NCI-H1417 treated with DMSO at 0.1 percent for 48 hours (cell line): ENCODE results near the gene NBAS.

Experiments used
- DNase-seq: peaks from one replicate; lab custom pipeline; 2025; lab: John Stamatoyannopoulos, UW

The NBAS gene

GRCh38 chr2:15205562-15205961 lies 355.6 kb downstream of the NBAS start:
- DNase-seq: no peak

- no peak for DNase-seq
These were observed 360.1 kb downstream of the NBAS start for GRCh38 chr2:15201009-15201408.

GRCh38 chr2:15200581-15200980 lies 360.6 kb downstream of the NBAS start:
- DNase-seq: no peak

DNA sequence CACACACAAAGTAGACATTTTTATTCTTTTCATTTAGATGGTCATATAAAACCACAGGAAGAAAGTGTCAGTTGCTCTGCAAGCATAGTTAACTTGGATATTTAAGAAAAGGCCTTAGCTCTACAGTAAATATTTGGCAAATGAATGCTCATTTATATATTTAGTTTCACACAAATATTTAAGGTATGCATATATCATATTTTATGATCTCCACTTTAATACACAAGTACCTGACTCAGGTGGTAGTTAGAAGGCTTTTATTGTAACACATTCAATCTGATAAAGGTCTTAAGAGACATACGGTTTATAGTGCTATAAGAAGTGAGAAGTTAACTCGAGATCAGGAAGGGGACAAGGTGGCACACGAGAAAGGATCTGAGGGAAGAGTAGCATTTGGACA lies 363.1 kb downstream of the NBAS start:
- DNase-seq: no peak

DNA sequence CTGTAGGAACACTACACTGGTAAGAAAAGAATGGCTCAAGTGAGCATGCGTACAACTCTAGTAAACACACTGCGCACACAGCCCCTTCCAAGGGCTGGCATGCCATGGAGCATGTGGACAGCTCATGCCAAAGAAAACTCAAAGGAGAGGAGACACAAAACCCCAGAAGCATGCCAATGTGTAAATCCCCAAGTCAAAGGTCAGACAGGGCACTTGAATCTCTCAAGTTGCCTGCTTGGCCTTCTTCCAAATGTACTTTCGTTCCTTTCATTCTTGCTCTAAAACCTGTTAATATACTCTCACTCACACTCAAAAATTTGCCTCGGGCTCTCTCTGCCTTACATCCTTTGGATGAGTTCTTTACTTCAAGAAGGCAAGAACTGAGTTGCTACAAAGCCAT lies 365.3 kb downstream of the NBAS start:
- DNase-seq: no peak

DNA sequence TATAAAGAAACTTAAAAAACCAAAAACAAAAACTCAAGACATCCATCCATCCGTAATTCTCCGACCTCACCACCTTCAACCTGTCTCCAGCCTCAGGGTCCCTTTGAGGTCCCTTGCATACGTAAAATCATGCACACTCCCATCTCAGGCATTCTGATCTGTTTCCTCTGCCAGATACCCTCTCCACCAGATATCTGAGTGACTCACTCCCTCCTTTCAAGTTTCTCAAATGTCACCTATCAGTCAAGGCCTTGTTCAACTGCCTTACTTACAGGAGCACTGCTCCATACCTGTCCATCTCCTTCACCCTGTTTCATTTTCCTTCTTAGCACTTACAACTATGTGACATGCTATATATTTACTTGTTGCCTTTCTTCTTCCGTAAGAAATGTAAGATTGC lies 369.3 kb downstream of the NBAS start:
- no peak for DNase-seq

- DNase-seq: no peak
These were observed 371.9 kb downstream of the NBAS start for GRCh38 chr2:15189216-15189615.

DNA sequence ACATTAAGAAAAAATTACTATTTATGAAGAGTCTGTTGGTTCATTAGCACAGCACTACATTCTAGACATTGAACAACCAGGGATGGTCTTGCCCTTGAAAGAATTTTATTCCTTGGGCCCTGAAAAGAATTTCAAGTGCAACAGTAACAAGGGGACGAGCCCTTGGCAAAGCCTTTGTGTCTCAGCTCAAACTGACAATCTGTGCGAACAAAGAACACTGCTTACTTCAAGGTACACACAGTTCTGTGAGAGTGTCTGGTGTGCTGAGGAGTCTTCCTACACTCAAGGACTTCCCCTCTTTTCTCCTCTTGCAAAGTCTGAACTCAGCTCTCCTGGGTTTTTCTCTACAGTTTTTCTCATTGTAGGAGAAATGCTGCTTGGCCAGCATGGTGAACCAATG lies 373.4 kb downstream of the NBAS start:
- DNase-seq: no peak

DNA sequence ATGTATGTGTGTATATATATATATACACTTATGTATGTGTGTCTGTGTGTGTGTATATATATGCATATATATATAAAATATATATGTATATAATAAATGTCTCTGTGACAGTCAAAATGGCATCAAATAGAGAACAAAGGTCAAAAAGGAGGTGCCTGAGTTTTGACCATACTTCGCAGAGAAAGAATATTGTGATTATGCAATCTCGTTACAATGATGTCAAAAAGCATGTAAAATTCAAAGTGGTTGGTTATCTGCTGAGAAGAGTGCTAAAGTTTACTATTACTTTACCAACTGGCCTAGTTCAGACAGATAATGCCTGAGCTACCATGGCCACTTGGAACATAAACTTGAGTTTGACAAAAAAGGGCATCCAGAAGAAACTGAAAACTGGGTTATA lies 375.0 kb downstream of the NBAS start:
- DNase-seq: no peak

- no peak for DNase-seq
These were observed 376.6 kb downstream of the NBAS start for GRCh38 chr2:15184491-15184890.

- no peak for DNase-seq
These were observed 378.9 kb downstream of the NBAS start for GRCh38 chr2:15182275-15182674.

- DNase-seq: no peak
These were observed 379.9 kb downstream of the NBAS start for GRCh38 chr2:15181092-15181745.

- no peak for DNase-seq
These were observed 380.8 kb downstream of the NBAS start for GRCh38 chr2:15180379-15180778.

- no peak for DNase-seq
These were observed 382.2 kb downstream of the NBAS start for GRCh38 chr2:15178946-15179345.

GRCh38 chr2:15177103-15177502 lies 384.0 kb downstream of the NBAS start:
- no peak for DNase-seq

DNA sequence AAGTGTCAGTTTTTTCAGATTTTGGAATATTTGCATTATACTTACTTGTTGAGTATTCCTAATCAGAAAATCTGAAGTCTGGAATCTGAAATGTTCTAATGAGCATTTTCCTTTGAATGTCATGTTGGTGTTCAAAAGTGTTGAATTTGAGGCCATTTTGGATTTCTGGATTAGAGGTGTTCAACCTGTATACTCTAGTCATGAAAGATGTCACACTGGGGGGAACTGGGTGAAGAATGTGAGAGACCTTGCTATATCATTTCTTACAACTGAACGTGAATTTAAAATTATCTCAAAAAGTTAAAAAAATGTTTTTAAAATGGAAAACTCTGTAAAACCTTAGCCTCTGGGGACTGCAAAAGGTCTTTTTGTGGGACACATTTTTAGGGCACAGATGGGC lies 384.5 kb downstream of the NBAS start:
- no peak for DNase-seq

- DNase-seq: no peak
These were observed 386.6 kb downstream of the NBAS start for GRCh38 chr2:15174567-15174966.

DNA sequence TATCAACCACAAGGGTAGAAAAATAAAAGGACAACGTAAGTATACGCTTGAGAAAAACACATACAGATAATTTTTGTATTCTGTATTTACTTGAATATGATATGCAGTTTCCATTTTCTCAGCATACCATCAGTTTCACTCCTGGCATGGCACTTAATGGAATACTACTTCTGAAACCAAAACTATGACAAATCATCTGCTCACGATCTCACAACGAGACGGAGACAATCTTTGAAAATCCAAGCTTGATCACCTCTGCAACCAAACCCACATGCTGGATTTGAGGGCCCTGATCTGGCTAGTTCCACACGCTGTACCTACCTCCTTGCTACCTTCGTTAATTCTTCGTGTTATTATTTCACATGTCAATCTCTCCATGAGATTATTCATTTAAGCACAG lies 387.6 kb downstream of the NBAS start:
- DNase-seq: no peak

DNA sequence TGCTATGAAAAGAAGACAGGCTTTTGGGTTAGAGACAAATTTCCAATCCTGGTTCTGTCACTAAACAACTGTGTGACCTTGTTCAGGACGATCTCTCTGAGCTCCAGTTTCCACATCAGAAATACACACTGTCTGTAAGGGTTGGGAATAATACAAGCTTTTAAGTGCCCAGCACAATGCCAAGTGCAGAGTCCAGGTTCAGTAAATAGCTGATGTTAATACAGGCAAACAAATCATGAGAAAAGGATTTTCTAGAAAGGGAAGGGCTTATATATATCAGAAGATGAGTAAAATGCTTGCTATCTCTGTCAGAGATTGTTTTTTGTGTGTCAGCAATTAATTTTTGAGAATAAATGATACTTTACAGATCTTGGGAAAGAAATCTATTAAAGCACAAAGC lies 388.3 kb downstream of the NBAS start:
- DNase-seq: no peak

DNA sequence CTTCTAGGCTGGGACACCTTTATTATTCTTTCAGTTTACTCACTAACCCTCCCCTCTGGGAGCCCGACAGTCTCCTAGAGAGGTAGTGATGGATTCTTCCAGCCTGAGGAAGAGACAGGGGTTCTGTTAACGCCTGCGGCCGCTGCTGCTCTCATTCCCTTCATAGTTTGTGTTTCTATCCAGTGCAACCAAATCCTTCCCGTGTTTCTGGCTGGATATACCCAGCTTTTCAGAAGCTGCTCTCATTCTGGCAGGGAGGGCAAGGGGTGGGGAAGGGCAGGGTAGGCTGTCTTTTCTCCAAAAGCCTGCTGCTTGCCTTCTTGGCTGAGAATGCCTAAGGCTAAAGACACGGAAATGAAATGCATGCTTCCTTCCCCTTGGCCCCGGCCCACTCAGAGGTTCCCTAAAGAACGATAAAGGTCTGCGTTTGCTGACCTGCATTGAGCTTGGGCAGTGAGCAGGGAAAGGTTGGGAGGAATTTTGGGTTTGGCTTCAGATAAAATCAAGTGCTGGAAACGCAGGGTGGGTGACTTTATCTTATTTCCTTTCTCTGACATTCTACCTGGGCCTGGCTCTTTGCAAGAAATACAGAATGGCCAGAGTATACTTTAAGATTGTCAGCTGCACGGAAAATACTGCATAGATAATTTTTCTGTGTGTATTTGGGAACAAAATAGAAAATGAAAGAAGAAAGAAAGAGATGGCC lies 390.9 kb downstream of the NBAS start:
- DNase-seq: no peak

DNA sequence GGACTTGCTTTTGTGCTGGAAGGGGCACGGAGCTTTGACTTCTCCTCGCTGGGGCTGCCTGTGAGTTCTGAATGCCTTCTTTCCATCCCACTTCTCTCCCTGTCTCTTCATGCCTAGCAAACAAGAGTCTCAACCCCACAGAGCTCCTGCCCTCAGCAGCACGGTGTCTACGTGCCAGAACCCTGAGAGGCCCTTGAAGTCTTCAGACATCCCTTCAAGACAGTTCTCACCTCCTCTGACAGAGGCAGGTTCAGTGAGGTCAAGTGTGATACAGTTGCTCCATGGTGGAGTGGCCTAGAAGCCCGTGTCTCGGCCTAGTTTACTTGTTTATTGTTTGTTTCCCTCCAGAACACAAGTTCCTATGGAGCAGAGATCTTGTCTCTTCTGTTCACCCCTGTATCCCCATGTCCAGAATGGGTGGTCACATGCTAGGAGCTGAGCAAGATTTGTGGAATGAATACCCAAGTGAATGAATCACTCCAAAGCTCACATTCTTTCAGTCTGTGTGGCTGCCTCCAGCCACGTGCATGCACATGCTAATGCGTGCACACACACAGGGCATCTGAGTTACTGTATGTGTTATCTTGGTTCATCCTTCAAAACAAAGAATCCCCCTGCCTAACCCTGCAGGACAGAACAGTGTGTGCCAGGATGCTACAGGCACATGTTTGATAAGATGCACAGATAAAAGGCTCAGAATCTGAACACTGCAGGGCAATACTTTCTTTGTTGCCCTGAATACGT lies 391.6 kb downstream of the NBAS start:
- no peak for DNase-seq

- no peak for DNase-seq
These were observed 393.0 kb downstream of the NBAS start for GRCh38 chr2:15168116-15168515.

DNA sequence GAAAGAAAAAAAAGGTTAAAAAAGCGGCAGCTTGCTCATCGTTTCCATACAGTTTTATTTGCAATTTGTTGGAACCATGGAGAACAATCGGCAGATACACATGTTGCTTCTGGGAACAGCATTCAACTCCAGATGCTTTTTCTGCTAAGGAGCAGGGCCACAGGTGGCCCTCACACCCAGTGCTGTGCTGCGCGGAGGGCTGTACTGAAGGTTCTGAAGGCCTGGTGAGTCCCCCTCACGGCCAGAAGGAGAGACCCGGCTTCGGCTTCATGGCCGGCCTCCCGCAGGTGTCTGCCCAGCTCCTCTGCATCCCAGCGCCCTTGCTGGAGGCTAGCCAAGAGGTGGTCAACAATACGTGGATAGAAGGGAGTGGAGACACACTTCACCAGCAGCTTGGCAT lies 394.3 kb downstream of the NBAS start:
- no peak for DNase-seq
